Measurements from ENCODE around the gene MESD. TPM values are rescaled to one million over a fixed set of nuclear protein-coding genes. Genes with fewer than 3 reads are reported as not detected.
"Not testable (repeated sequence)": the region's sequence is repeated elsewhere in the genome, so short reads cannot be mapped to it uniquely, and the experiment has no call there.

MESD gene
- total RNA-seq, 1 experiment from 2014 or later = 21.2 TPM

DNA sequence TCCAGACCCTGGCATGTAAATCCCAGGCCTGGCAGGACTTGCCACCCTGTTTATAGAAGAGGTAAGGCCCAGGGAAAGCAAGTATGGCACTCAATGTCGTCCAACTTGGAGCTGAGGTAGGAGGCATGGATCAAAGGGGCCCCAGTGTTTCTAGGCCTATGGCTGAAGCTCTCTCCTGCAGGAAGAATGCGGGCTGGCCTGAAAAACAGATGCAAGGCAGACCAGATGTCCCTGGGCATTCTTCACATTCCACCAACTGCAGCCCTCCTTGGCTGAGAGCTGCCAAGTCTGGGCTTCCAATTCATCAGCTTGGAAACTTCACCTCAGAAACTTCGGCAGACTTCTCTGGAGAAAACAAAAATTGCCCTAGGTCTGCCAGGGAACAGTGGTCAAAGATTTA, 22.2 kb downstream of the MESD start:
- Histone ChIP-seq H3K9me3 (ENCODE audit: low read length) (no peaks in the 10 kb centered on the region), H2AFZ (ENCODE audit: low read length) (no peak overlapping the region), H3K36me3 (ENCODE audit: low read depth, low read length) (peaks cover 4% of the 10 kb centered on the region; the same call in 1 of the 2 replicates), H3K9me2 (replicated peaks; ENCODE audit: low read length) (no peaks in the 10 kb centered on the region), H3K27me3 (ENCODE audit: low read length) (no peaks in the 10 kb centered on the region), H3K4me3 (ENCODE audit: low read length) (no peak overlapping the region), H3K4me1 (ENCODE audit: insufficient read depth, low read length) (peaks cover 19% of the 10 kb centered on the region), H3K4me2 (ENCODE audit: low read length) (no peak overlapping the region), H3K9ac (ENCODE audit: low read length) (no peak overlapping the region), H3K27ac (ENCODE audit: low read length) (no peak overlapping the region), H3F3A (ENCODE audit: low read length, unreplicated experiment) (no peaks in the 10 kb centered on the region), H4K20me1 (ENCODE audit: low read length) (no peaks in the 10 kb centered on the region), H3K79me2 (ENCODE audit: low read length) (no peaks in the 10 kb centered on the region)
- intact Hi-C loops (cut with micrococcal nuclease) = no loop called here
- ChIA-PET CTCF (no interaction called here), POLR2A (ENCODE audit: unreplicated experiment) (no interaction called here)
- ATAC-seq (no peak), DNase-seq (no peak)
- no TSS peak for BruUV-seq (replicated peaks)
- TF ChIP-seq CTCF (conservative IDR thresholded peaks at IDR 0.05; ENCODE audit: low read depth, low read length) (no peak), EZH2phosphoT487 (IDR thresholded peaks at IDR 0.05; ENCODE audit: borderline replicate concordance, low read length) (no peak), EZH2 (IDR thresholded peaks at IDR 0.05; ENCODE audit: low read length, unreplicated experiment) (no peak)

- Histone ChIP-seq H3K4me3 (ENCODE audit: low read length) (no peak overlapping the region), H3F3A (ENCODE audit: low read length, unreplicated experiment) (no peaks in the 10 kb centered on the region), H3K9me3 (ENCODE audit: low read length) (no peaks in the 10 kb centered on the region), H3K79me2 (ENCODE audit: low read length) (no peaks in the 10 kb centered on the region), H3K9me2 (replicated peaks; ENCODE audit: low read length) (no peaks in the 10 kb centered on the region), H3K4me1 (ENCODE audit: insufficient read depth, low read length) (peaks cover 19% of the 10 kb centered on the region), H4K20me1 (ENCODE audit: low read length) (no peaks in the 10 kb centered on the region), H3K27ac (ENCODE audit: low read length) (no peak overlapping the region), H3K4me2 (ENCODE audit: low read length) (no peak overlapping the region), H2AFZ (ENCODE audit: low read length) (no peak overlapping the region), H3K9ac (ENCODE audit: low read length) (no peak overlapping the region), H3K27me3 (ENCODE audit: low read length) (no peaks in the 10 kb centered on the region), H3K36me3 (ENCODE audit: low read depth, low read length) (peaks cover 4% of the 10 kb centered on the region; the same call in 1 of the 2 replicates)
- ChIA-PET CTCF (no interaction called here), POLR2A (ENCODE audit: unreplicated experiment) (no interaction called here)
- no peak for TF ChIP-seq EZH2phosphoT487 (IDR thresholded peaks at IDR 0.05; ENCODE audit: borderline replicate concordance, low read length)
- TF ChIP-seq CTCF (conservative IDR thresholded peaks at IDR 0.05; ENCODE audit: low read depth, low read length) = no peak
- TF ChIP-seq EZH2 (IDR thresholded peaks at IDR 0.05; ENCODE audit: low read length, unreplicated experiment) = no peak
- ATAC-seq (no peak), DNase-seq (no peak)
- BruUV-seq (replicated peaks) = no TSS peak
- intact Hi-C loops (cut with micrococcal nuclease) = no loop called here
Measured at GRCh38 chr15:80966431-80967197, 23.0 kb downstream of the MESD start.

- DNase-seq; H3K4me2 ChIP-seq (ENCODE audit: low read length); H3K4me1 ChIP-seq (ENCODE audit: insufficient read depth, low read length); H3F3A ChIP-seq (ENCODE audit: low read length, unreplicated experiment); BruUV-seq (replicated peaks); H2AFZ ChIP-seq (ENCODE audit: low read length); H3K9ac ChIP-seq (ENCODE audit: low read length); intact Hi-C loops (cut with micrococcal nuclease); H3K27ac ChIP-seq (ENCODE audit: low read length); POLR2A ChIA-PET (ENCODE audit: unreplicated experiment); H3K9me3 ChIP-seq (ENCODE audit: low read length); H3K79me2 ChIP-seq (ENCODE audit: low read length); ATAC-seq; H3K36me3 ChIP-seq (ENCODE audit: low read depth, low read length); H3K4me3 ChIP-seq (ENCODE audit: low read length); H4K20me1 ChIP-seq (ENCODE audit: low read length); CTCF ChIA-PET; H3K9me2 ChIP-seq (replicated peaks; ENCODE audit: low read length); H3K27me3 ChIP-seq (ENCODE audit: low read length): not testable (repeated sequence)
Measured at GRCh38 chr15:80965454-80965853, 24.2 kb downstream of the MESD start.

Measured in PC-3 (cell line).